HepG2 (cell line): Measurements from ENCODE around the gene RUVBL2. TPM values are rescaled to one million over a fixed set of nuclear protein-coding genes. Genes with fewer than 3 reads are reported as not detected.

Experiments used
- ARNTL ChIP-seq: sonication (generic); formaldehyde crosslinking; IDR thresholded peaks from 2 replicates; pipeline ENCODE4 v1.4.0; 2020; ENCODE audit warnings: mild to moderate bottlenecking, missing genetic modification reagents
- CBX1 ChIP-seq: IDR thresholded peaks from one replicate; pipeline ENCODE4 v1.6.1; 2016; ENCODE audit warnings: antibody characterized with exemption, low read depth
- CC2D1A ChIP-seq: sonication (generic); formaldehyde crosslinking; IDR thresholded peaks from 2 replicates; pipeline ENCODE4 v1.8.1; 2023; ENCODE audit warnings: mild to moderate bottlenecking, missing genetic modification reagents
- FOXO4 ChIP-seq: sonication (generic); formaldehyde crosslinking; conservative IDR thresholded peaks from 2 replicates; pipeline ENCODE4 v1.8.1; 2023; ENCODE audit warnings: missing genetic modification reagents
- GTF2F1 ChIP-seq: fragments of 150-350 bp; IDR thresholded peaks from 2 replicates; pipeline ENCODE4 v1.6.1; 2014; ENCODE audit warnings: low read length
- HNF1A ChIP-seq, 2 experiments: sonication (generic) in 1 of 2; formaldehyde crosslinking in 1 of 2; IDR thresholded peaks; 2 replicates each; pipeline versions ENCODE4 v1.4.0 to v1.6.1; 2016 to 2020; ENCODE audit warnings: borderline replicate concordance in 1 of 2, low read depth in 1 of 2, mild to moderate bottlenecking in 1 of 2, missing genetic modification reagents in 1 of 2
- NFIC ChIP-seq: IDR thresholded peaks from 2 replicates; pipeline ENCODE4 v1.6.1; 2012; ENCODE audit warnings: mild to moderate bottlenecking, low read length, inconsistent platforms
- WIZ ChIP-seq: sonication (generic); formaldehyde crosslinking; IDR thresholded peaks from 2 replicates; pipeline ENCODE4 v1.5.1; 2020; ENCODE audit warnings: mild to moderate bottlenecking, missing genetic modification reagents
- ZC3H4 ChIP-seq: sonication (generic); formaldehyde crosslinking; IDR thresholded peaks from 2 replicates; pipeline ENCODE4 v1.4.0; 2020; ENCODE audit warnings: missing genetic modification reagents, borderline replicate concordance
- ZFP37 ChIP-seq: sonication (generic); formaldehyde crosslinking; IDR thresholded peaks from 2 replicates; pipeline ENCODE4 v1.4.0; 2020; ENCODE audit warnings: missing genetic modification reagents, borderline replicate concordance
- ZFX ChIP-seq: sonication (generic); formaldehyde crosslinking; IDR thresholded peaks from 2 replicates; pipeline ENCODE4 v1.4.0; 2020; ENCODE audit warnings: mild to moderate bottlenecking, low read depth, missing genetic modification reagents, moderate library complexity
- ZNF234 ChIP-seq: sonication (generic); formaldehyde crosslinking; conservative IDR thresholded peaks from 2 replicates; pipeline ENCODE4 v1.5.1; 2020; ENCODE audit warnings: mild to moderate bottlenecking, missing genetic modification reagents
- ZNF3 ChIP-seq: IDR thresholded peaks from 2 replicates; pipeline ENCODE4 v1.7.0; 2017; ENCODE audit warnings: inconsistent platforms
- ZNF317 ChIP-seq: sonication (generic); formaldehyde crosslinking; IDR thresholded peaks from 2 replicates; pipeline ENCODE4 v1.5.0; 2020; ENCODE audit warnings: mild to moderate bottlenecking, missing genetic modification reagents
- ZNF709 ChIP-seq: sonication (generic); formaldehyde crosslinking; IDR thresholded peaks from 2 replicates; pipeline ENCODE4 v1.5.0; 2020; ENCODE audit warnings: mild to moderate bottlenecking, missing genetic modification reagents
- ZSCAN25 ChIP-seq: sonication (generic); formaldehyde crosslinking; IDR thresholded peaks from 2 replicates; pipeline ENCODE4 v1.8.0; 2022; ENCODE audit warnings: mild to moderate bottlenecking, missing genetic modification reagents
- polyA plus RNA-seq, 8 experiments: library from polyadenylated mRNA; depleted of rRNA in 3 of 8; stranded (reverse) in 7 of 8; unstranded in 1 of 8; fragments of >200 nt; fragmentation: Illumina TruSeq in 4 of 8; extraction: Trizol in 4 of 8; gene quantifications; 2 replicates each; pipeline versions ENCODE4 v1.2.1 to v1.2.3, GENCODE V29; 2011 to 2016; ENCODE audit warnings: low read depth in 4 of 8, missing spikeins in 1 of 8, mixed read lengths in 1 of 8; ENCODE audit not compliant: insufficient read depth in 1 of 8
- total RNA-seq, 5 experiments: library from RNA; depleted of rRNA; stranded (reverse); fragments of >200 nt; fragmentation: Illumina TruSeq; extraction: Trizol; gene quantifications; 2 replicates each; pipeline ENCODE4 v1.2.3, GENCODE V29; 2016; ENCODE audit warnings: low read depth in 1 of 5
- TF ChIP-seq, protein P1 (sequence below): IDR thresholded peaks from 2 replicates; pipeline ENCODE4 v1.6.1; 2016; ENCODE audit warnings: mild to moderate bottlenecking
- TF ChIP-seq, protein P2 (sequence below): sonication (generic); formaldehyde crosslinking; IDR thresholded peaks from 2 replicates; pipeline ENCODE4 v1.5.0; 2020; ENCODE audit warnings: missing genetic modification reagents
- TF ChIP-seq, protein P3 (sequence below): sonication (generic); formaldehyde crosslinking; IDR thresholded peaks from 2 replicates; pipeline ENCODE4 v1.4.0; 2020; ENCODE audit warnings: mild to moderate bottlenecking, low read depth, missing genetic modification reagents

Gene RUVBL2
- total and polyA plus RNA-seq, 2 of the 13 experiments (the other 11 are each of a cell fraction or from before 2014, with no cell fraction given), result 120 to 122 TPM

- TF ChIP-seq CC2D1A (CRISPR knock-in tag), result no peak
- TF ChIP-seq, protein P1, sequence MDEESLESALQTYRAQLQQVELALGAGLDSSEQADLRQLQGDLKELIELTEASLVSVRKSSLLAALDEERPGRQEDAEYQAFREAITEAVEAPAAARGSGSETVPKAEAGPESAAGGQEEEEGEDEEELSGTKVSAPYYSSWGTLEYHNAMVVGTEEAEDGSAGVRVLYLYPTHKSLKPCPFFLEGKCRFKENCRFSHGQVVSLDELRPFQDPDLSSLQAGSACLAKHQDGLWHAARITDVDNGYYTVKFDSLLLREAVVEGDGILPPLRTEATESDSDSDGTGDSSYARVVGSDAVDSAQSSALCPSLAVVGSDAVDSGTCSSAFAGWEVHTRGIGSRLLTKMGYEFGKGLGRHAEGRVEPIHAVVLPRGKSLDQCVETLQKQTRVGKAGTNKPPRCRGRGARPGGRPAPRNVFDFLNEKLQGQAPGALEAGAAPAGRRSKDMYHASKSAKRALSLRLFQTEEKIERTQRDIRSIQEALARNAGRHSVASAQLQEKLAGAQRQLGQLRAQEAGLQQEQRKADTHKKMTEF, result 0 out of 2 replicates have a peak, but pooled peaks have one; percentile 8
- peak; percentile 24 for TF ChIP-seq CBX1
- TF ChIP-seq, protein P2, sequence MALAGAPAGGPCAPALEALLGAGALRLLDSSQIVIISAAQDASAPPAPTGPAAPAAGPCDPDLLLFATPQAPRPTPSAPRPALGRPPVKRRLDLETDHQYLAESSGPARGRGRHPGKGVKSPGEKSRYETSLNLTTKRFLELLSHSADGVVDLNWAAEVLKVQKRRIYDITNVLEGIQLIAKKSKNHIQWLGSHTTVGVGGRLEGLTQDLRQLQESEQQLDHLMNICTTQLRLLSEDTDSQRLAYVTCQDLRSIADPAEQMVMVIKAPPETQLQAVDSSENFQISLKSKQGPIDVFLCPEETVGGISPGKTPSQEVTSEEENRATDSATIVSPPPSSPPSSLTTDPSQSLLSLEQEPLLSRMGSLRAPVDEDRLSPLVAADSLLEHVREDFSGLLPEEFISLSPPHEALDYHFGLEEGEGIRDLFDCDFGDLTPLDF, result peak; percentile 37; the same call in 1 of the 2 replicates
- TF ChIP-seq ARNTL (CRISPR knock-in tag), result no peak
- no peak for TF ChIP-seq GTF2F1
- no peak for TF ChIP-seq ZNF317
- peak; percentile 53; the same call in 1 of the 2 replicates for TF ChIP-seq NFIC
- TF ChIP-seq HNF1A (IDR thresholded peaks at IDR 0.05; ENCODE audit: low read depth), result peak; percentile 22; the same call in 1 of the 2 replicates
- TF ChIP-seq HNF1A (CRISPR knock-in tag; IDR thresholded peaks at IDR 0.05; ENCODE audit: borderline replicate concordance), result no peak
- TF ChIP-seq ZFX (CRISPR knock-in tag), result no peak
- TF ChIP-seq, protein P3, sequence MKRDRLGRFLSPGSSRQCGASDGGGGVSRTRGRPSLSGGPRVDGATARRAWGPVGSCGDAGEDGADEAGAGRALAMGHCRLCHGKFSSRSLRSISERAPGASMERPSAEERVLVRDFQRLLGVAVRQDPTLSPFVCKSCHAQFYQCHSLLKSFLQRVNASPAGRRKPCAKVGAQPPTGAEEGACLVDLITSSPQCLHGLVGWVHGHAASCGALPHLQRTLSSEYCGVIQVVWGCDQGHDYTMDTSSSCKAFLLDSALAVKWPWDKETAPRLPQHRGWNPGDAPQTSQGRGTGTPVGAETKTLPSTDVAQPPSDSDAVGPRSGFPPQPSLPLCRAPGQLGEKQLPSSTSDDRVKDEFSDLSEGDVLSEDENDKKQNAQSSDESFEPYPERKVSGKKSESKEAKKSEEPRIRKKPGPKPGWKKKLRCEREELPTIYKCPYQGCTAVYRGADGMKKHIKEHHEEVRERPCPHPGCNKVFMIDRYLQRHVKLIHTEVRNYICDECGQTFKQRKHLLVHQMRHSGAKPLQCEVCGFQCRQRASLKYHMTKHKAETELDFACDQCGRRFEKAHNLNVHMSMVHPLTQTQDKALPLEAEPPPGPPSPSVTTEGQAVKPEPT (CRISPR knock-in tag), result no peak
- TF ChIP-seq WIZ (CRISPR knock-in tag), result no peak
- no peak; the same call in 1 of the 2 replicates for TF ChIP-seq ZFP37 (CRISPR knock-in tag)
- TF ChIP-seq ZNF234 (CRISPR knock-in tag), result no peak
- no peak for TF ChIP-seq ZSCAN25 (CRISPR knock-in tag)
- TF ChIP-seq ZC3H4 (CRISPR knock-in tag), result no peak; the same call in 1 of the 2 replicates
- TF ChIP-seq ZNF709 (CRISPR knock-in tag), result 0 out of 2 replicates have a peak, but pooled peaks have one; percentile 58
- TF ChIP-seq FOXO4 (CRISPR knock-in tag), result no peak
- TF ChIP-seq ZNF3 (CRISPR knock-in tag), result no peak
These were observed 26.9 kb upstream of the RUVBL2 start (continued) for GRCh38 chr19:48966541-48967345.
